Measurements from ENCODE around the gene TBC1D8. TPM values are rescaled to one million over a fixed set of nuclear protein-coding genes. Genes with fewer than 3 reads are reported as not detected.
A peak's percentile ranks its signal among the peaks of the same experiment; 100 is the strongest.

TBC1D8 gene
- total RNA-seq, 5 donors from 2014 or later (not counting 1 experiment from before 2014, with no cell fraction given) = 0.40 to 2.1 (median 2.0) TPM

GRCh38 chr2:101119431-101119830 lies 31.8 kb downstream of the TBC1D8 start:
- H3K4me1 Mint-ChIP-seq = peaks cover 2 to 4% (median 2%) of the 10 kb centered on the region in 3 donors
- DNase-seq = no peak
- H3K4me3 Mint-ChIP-seq = no peak overlapping the region
- H3K27ac Mint-ChIP-seq = no peak overlapping the region
- H3K9me3 Mint-ChIP-seq = no peaks in the 10 kb centered on the region
- ChIA-PET CTCF (no interaction called here), POLR2A (interaction anchor here in 1 of 2 donors (0.5 kb wide), 1 partner anchor 1317 kb away, joined by 4 read pairs; no protein-coding TSS in a partner anchor)
- Histone ChIP-seq H3K27me3 (replicated peaks in 1 of 2; ENCODE audit: control insufficient read depth in 2 of 2, extremely low read depth in 1 of 2, insufficient read depth in 2 of 2, low read length in 1 of 2) (peaks cover 0 to 4% of the 10 kb centered on the region in 2 experiments), H3K36me3 (ENCODE audit: control insufficient read depth in 2 of 2, extremely low read depth in 1 of 2, insufficient read depth in 1 of 2, low read length in 1 of 2) (no peaks in the 10 kb centered on the region), H3K27ac (ENCODE audit: low read length) (no peak overlapping the region), H3K4me3 (ENCODE audit: control insufficient read depth in 1 of 2, extremely low read depth in 1 of 2, low read length in 1 of 2) (no peak overlapping the region), H3K9me3 (no peaks in the 10 kb centered on the region), H3K4me1 (ENCODE audit: control insufficient read depth in 1 of 2, extremely low read depth in 1 of 2, insufficient read depth in 2 of 2, low read length in 2 of 2) (no peaks in the 10 kb centered on the region)
- no peaks in the 10 kb centered on the region for H3K36me3 Mint-ChIP-seq
- WGBS (ENCODE audit: insufficient coverage) = 71% methylated on average over 2 of the region's 2 CpGs
- ATAC-seq (replicated peaks in 1 of 4) = no peak
- H3K27me3 Mint-ChIP-seq = peaks cover 0 to 8% of the 10 kb centered on the region in 2 donors

GRCh38 chr2:101116841-101117552 lies 34.2 kb downstream of the TBC1D8 start:
- Histone ChIP-seq H3K36me3 (ENCODE audit: control insufficient read depth in 2 of 2, extremely low read depth in 1 of 2, insufficient read depth in 1 of 2, low read length in 1 of 2) (no peaks in the 10 kb centered on the region), H3K4me3 (ENCODE audit: control insufficient read depth in 1 of 2, extremely low read depth in 1 of 2, low read length in 1 of 2) (no peak overlapping the region), H3K9me3 (no peaks in the 10 kb centered on the region), H3K27me3 (replicated peaks in 1 of 2; ENCODE audit: control insufficient read depth in 2 of 2, extremely low read depth in 1 of 2, insufficient read depth in 2 of 2, low read length in 1 of 2) (peaks cover 0 to 4% of the 10 kb centered on the region in 2 experiments), H3K4me1 (ENCODE audit: control insufficient read depth in 1 of 2, extremely low read depth in 1 of 2, insufficient read depth in 2 of 2, low read length in 2 of 2) (no peaks in the 10 kb centered on the region), H3K27ac (ENCODE audit: low read length) (no peak overlapping the region)
- ATAC-seq (replicated peaks in 1 of 4) = no peak
- H3K9me3 Mint-ChIP-seq = no peaks in the 10 kb centered on the region
- ChIA-PET POLR2A (no interaction called here), CTCF (no interaction called here)
- H3K27me3 Mint-ChIP-seq = peaks cover 0 to 8% of the 10 kb centered on the region in 2 donors
- no peaks in the 10 kb centered on the region for H3K36me3 Mint-ChIP-seq
- no peak overlapping the region for H3K4me3 Mint-ChIP-seq
- DNase-seq = no peak
- 90% methylated on average over 6 of the region's 9 CpGs for WGBS (ENCODE audit: insufficient coverage)
- H3K4me1 Mint-ChIP-seq = peaks cover 0 to 1% (median 0%) of the 10 kb centered on the region in 3 donors
- H3K27ac Mint-ChIP-seq = no peak overlapping the region

- Histone ChIP-seq H3K36me3 (ENCODE audit: control insufficient read depth in 2 of 2, extremely low read depth in 1 of 2, insufficient read depth in 1 of 2, low read length in 1 of 2) (no peaks in the 10 kb centered on the region), H3K27ac (ENCODE audit: low read length) (no peak overlapping the region), H3K9me3 (no peaks in the 10 kb centered on the region), H3K4me1 (ENCODE audit: control insufficient read depth in 1 of 2, extremely low read depth in 1 of 2, insufficient read depth in 2 of 2, low read length in 2 of 2) (no peaks in the 10 kb centered on the region), H3K4me3 (ENCODE audit: control insufficient read depth in 1 of 2, extremely low read depth in 1 of 2, low read length in 1 of 2) (no peak overlapping the region), H3K27me3 (replicated peaks in 1 of 2; ENCODE audit: control insufficient read depth in 2 of 2, extremely low read depth in 1 of 2, insufficient read depth in 2 of 2, low read length in 1 of 2) (peaks cover 0 to 6% of the 10 kb centered on the region in 2 experiments)
- Mint-ChIP-seq H3K27ac (no peak overlapping the region), H3K9me3 (no peaks in the 10 kb centered on the region), H3K4me3 (no peak overlapping the region), H3K27me3 (peaks cover 0 to 8% of the 10 kb centered on the region in 2 donors), H3K4me1 (peaks cover 0 to 1% (median 0%) of the 10 kb centered on the region in 3 donors), H3K36me3 (no peaks in the 10 kb centered on the region)
- ChIA-PET CTCF (no interaction called here), POLR2A (no interaction called here)
- no peak for ATAC-seq (replicated peaks in 1 of 4)
- DNase-seq = no peak
- WGBS (ENCODE audit: insufficient coverage) = no CpG with 5 or more reads among the region's 4 CpGs
These were observed 34.8 kb downstream of the TBC1D8 start for GRCh38 chr2:101116348-101116747.

- no peak overlapping the region for H3K4me3 Mint-ChIP-seq
- Histone ChIP-seq H3K27ac (ENCODE audit: low read length) (no peak overlapping the region), H3K27me3 (replicated peaks in 1 of 2; ENCODE audit: control insufficient read depth in 2 of 2, extremely low read depth in 1 of 2, insufficient read depth in 2 of 2, low read length in 1 of 2) (peaks cover 0 to 9% of the 10 kb centered on the region in 2 experiments), H3K4me3 (ENCODE audit: control insufficient read depth in 1 of 2, extremely low read depth in 1 of 2, low read length in 1 of 2) (no peak overlapping the region), H3K36me3 (ENCODE audit: control insufficient read depth in 2 of 2, extremely low read depth in 1 of 2, insufficient read depth in 1 of 2, low read length in 1 of 2) (no peaks in the 10 kb centered on the region), H3K9me3 (no peaks in the 10 kb centered on the region), H3K4me1 (ENCODE audit: control insufficient read depth in 1 of 2, extremely low read depth in 1 of 2, insufficient read depth in 2 of 2, low read length in 2 of 2) (peaks cover 0 to 1% of the 10 kb centered on the region in 2 experiments)
- H3K9me3 Mint-ChIP-seq = no peaks in the 10 kb centered on the region
- ChIA-PET POLR2A (no interaction called here), CTCF (no interaction called here)
- peaks cover 0 to 1% (median 0%) of the 10 kb centered on the region in 3 donors for H3K4me1 Mint-ChIP-seq
- DNase-seq = no peak
- 88% methylated on average over 2 of the region's 4 CpGs for WGBS (ENCODE audit: insufficient coverage)
- H3K27me3 Mint-ChIP-seq = peaks cover 0 to 8% of the 10 kb centered on the region in 2 donors
- no peaks in the 10 kb centered on the region for H3K36me3 Mint-ChIP-seq
- ATAC-seq (replicated peaks in 1 of 4) = no peak
- H3K27ac Mint-ChIP-seq = no peak overlapping the region
These were observed 35.5 kb downstream of the TBC1D8 start for GRCh38 chr2:101115664-101116063.

- ChIA-PET POLR2A (no interaction called here), CTCF (no interaction called here)
- H3K27ac Mint-ChIP-seq = no peak overlapping the region
- no peaks in the 10 kb centered on the region for H3K9me3 ChIP-seq
- peaks cover 0 to 5% of the 10 kb centered on the region in 2 experiments for H3K4me1 ChIP-seq (ENCODE audit: control insufficient read depth in 1 of 2, extremely low read depth in 1 of 2, insufficient read depth in 2 of 2, low read length in 2 of 2)
- H3K4me1 Mint-ChIP-seq = peaks cover 0 to 1% (median 0%) of the 10 kb centered on the region in 3 donors
- H3K4me3 ChIP-seq (ENCODE audit: control insufficient read depth in 1 of 2, extremely low read depth in 1 of 2, low read length in 1 of 2) = no peak overlapping the region
- H3K9me3 Mint-ChIP-seq = no peaks in the 10 kb centered on the region
- ATAC-seq (replicated peaks in 1 of 4) (no peak), DNase-seq (peak in 1 of 35 experiments; percentile 17)
- peaks cover 0 to 5% of the 10 kb centered on the region in 2 experiments for H3K27me3 ChIP-seq (replicated peaks in 1 of 2; ENCODE audit: control insufficient read depth in 2 of 2, extremely low read depth in 1 of 2, insufficient read depth in 2 of 2, low read length in 1 of 2)
- no peak overlapping the region for H3K4me3 Mint-ChIP-seq
- no peaks in the 10 kb centered on the region for H3K36me3 Mint-ChIP-seq
- H3K27me3 Mint-ChIP-seq = peaks cover 0 to 2% of the 10 kb centered on the region in 2 donors
- WGBS (ENCODE audit: insufficient coverage) = 86% methylated on average over 1 of the region's 6 CpGs
- no peak overlapping the region for H3K27ac ChIP-seq (ENCODE audit: low read length)
- H3K36me3 ChIP-seq (ENCODE audit: control insufficient read depth in 2 of 2, extremely low read depth in 1 of 2, insufficient read depth in 1 of 2, low read length in 1 of 2) = no peaks in the 10 kb centered on the region
These were observed 36.4 kb downstream of the TBC1D8 start for GRCh38 chr2:101114815-101115214.

- Histone ChIP-seq H3K4me1 (ENCODE audit: control insufficient read depth in 1 of 2, extremely low read depth in 1 of 2, insufficient read depth in 2 of 2, low read length in 2 of 2) (peaks cover 0 to 10% of the 10 kb centered on the region in 2 experiments), H3K27ac (ENCODE audit: low read length) (no peak overlapping the region), H3K27me3 (replicated peaks in 1 of 2; ENCODE audit: control insufficient read depth in 2 of 2, extremely low read depth in 1 of 2, insufficient read depth in 2 of 2, low read length in 1 of 2) (peaks cover 0 to 5% of the 10 kb centered on the region in 2 experiments), H3K4me3 (ENCODE audit: control insufficient read depth in 1 of 2, extremely low read depth in 1 of 2, low read length in 1 of 2) (no peak overlapping the region), H3K36me3 (ENCODE audit: control insufficient read depth in 2 of 2, extremely low read depth in 1 of 2, insufficient read depth in 1 of 2, low read length in 1 of 2) (no peaks in the 10 kb centered on the region), H3K9me3 (no peaks in the 10 kb centered on the region)
- 89% methylated on average over 2 of the region's 5 CpGs for WGBS (ENCODE audit: insufficient coverage)
- DNase-seq (no peak), ATAC-seq (replicated peaks in 1 of 4) (no peak)
- H3K4me3 Mint-ChIP-seq = no peak overlapping the region
- H3K36me3 Mint-ChIP-seq = no peaks in the 10 kb centered on the region
- no peak overlapping the region for H3K27ac Mint-ChIP-seq
- H3K4me1 Mint-ChIP-seq = peaks cover 0 to 1% (median 0%) of the 10 kb centered on the region in 3 donors
- ChIA-PET POLR2A (no interaction called here), CTCF (no interaction called here)
- no peaks in the 10 kb centered on the region for H3K9me3 Mint-ChIP-seq
- peaks cover 0 to 1% of the 10 kb centered on the region in 2 donors for H3K27me3 Mint-ChIP-seq
These were observed 36.9 kb downstream of the TBC1D8 start for GRCh38 chr2:101114268-101114783.

All from T-cell (primary cell).